Thyroid gland (tissue), 4 donors: ENCODE results near the gene ORAI1.

Source experiments
- CTCF ChIP-seq, 6 experiments: fragments of 200-600 bp in 3 of 6; fragments of 450-650 bp in 3 of 6; sonication (generic) in 3 of 6; IDR thresholded peaks; one replicate each; pipeline ENCODE4 v1.5.1; 2016 to 2019; ENCODE audit warnings: antibody characterized with exemption in 6 of 6, mild to moderate bottlenecking in 2 of 6, inconsistent platforms in 1 of 6, moderate library complexity in 1 of 6
- POLR2A ChIP-seq, 2 donors: fragments of 450-650 bp; IDR thresholded peaks; one replicate each; pipeline ENCODE4 v1.6.1; 2017; ENCODE audit warnings: antibody characterized with exemption in 2 of 2, mild to moderate bottlenecking in 2 of 2, moderate library complexity in 1 of 2

- TF ChIP-seq POLR2A (IDR thresholded peaks at IDR 0.05) (no peak), CTCF (IDR thresholded peaks at IDR 0.05) (no peak)
Measured at GRCh38 chr12:121590476-121591143, 35.7 kb upstream of the ORAI1 start.
